C1 segment of cervical spinal cord (tissue), 14 donors: ENCODE measurements around the gene C14orf132.

Source experiments
- DNase-seq, 14 donors: peaks; one replicate each; lab custom pipeline; 2025; lab: John Stamatoyannopoulos, UW

C14orf132 gene

DNA sequence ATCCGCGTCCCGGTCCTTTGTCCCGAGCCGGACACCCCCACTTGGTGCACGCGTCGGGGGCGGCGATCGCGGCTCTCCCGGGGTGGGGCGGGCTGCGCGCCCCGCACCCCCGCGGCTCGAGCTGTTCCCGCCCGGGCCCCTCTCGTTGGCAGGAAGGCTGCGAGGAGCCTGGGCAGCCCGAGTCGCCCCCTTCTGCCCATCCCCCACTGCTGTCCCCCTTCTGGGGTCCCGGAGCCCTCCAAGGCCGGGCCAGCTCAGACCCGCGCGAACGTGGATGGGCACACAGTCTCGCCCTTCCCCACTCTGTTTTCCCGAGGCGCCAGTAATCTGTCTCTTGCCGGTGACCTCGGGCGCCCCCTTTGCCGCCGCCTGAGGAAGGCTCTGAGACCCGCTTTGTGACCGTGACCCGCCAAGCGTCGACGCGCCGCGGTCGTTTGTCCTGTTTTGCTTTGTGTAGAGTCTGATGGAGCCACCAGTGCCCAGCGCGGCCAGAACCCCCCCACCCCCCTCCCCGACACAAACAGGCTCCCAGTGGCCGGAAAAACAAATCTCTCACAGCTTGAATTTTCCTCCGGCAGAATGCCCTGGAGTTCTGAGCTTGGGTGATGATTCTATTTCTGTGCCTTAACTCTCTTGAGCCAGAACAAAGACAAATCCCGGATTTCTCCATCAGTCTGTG is 610 bp downstream of the C14orf132 start:
- peak in 11 of 14 donors; percentile 20 to 72 (median 50) for DNase-seq

- DNase-seq, result no peak
These were observed 1.7 kb downstream of the C14orf132 start for GRCh38 chr14:96040828-96041371.

DNA sequence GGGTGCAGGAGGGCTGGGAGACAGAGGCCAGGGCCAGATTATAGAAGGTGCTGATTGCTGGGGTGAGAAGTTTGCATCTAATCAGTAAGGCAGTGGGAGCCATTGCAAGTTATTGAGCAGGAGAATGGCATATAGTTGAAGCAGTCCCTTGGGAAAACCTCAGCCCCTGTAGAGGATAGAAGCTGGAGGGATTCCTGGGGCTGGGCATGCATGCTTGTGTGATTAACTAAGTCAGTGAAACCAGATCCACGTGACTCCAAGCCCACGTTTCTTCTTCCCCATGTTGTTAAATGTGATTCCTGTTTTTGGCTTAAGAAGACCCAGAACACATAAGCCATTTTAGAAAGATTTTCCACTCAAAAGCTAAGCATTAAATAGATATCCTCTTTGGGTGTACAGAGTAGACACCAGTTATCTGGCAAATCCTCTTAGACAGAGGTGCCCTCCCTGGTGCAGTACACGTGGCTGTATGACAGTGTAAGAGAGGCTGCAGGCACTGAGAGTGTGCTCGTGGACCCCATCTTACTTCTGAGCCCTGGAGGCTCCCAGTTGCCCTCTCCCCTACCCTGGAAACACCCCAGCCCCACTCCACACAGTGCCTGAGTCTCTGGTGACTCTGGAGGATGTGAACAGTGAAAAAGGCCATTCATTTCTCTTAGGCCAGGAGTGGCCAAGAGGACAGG is 3.2 kb downstream of the C14orf132 start:
- no peak for DNase-seq

GRCh38 chr14:96046630-96047029 is 7.5 kb downstream of the C14orf132 start:
- no peak for DNase-seq

- no peak for DNase-seq
These were observed 7.9 kb downstream of the C14orf132 start for GRCh38 chr14:96047101-96047500.

DNA sequence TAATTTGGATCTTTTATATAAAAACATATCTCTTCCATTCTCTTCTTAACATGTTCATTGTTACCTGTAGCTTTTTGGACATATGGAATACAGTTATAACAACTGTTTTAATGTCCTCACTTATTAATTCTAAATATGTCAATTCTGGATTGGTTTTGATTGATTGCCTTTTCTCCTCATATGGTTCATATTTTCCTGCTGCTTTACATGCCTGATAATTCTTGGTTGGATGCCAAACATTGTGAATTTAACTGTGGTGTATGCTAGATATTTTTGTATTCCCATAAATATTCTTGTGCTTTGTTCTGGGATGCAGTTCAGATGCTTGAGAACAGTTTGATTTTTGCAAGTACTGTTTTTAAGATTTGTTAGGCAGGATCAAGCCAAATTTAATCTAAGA is 10.8 kb downstream of the C14orf132 start:
- no peak for DNase-seq

DNA sequence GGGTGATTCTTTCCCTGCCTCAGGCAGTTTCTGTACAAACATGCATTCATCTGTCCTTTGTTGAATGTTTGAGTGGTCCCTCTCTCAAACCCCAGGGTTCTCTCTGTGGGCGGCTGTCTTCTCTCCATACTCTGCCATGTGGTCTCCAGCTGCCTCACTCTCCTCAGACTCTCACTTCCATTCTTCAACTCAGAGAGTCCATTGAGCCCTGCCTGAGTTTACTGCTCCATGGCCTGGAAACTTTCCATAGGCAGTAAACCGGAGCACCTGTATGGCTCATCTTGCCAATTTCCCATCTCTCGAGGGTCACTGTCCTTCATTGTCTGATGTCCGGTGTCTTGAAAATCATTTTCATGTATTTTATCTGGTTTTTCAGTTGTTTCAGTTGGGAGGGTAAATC is 11.3 kb downstream of the C14orf132 start:
- DNase-seq, result no peak

DNA sequence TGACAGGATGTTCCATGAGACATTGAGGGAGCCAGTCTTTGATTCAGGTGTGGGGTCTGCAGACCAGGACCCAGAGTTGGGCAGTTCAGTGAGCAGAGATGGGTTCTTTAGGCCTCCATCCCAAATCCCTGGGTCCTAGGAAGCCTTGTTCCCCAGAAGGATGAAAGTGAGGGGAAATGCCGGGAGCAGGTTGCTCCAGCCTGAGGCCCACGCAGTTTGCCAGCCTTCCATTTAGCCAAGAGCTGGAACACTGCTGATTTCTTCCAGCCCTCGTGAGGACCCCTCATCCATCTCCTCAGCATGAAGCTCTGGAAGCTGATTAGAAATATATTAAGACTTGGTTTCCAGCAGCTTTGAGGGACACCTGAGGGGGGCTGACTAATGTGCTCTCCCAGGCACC is 12.1 kb downstream of the C14orf132 start:
- DNase-seq, result peak in 1 of 14 donors; percentile 48

GRCh38 chr14:96051642-96052540 is 12.7 kb downstream of the C14orf132 start:
- no peak for DNase-seq

- DNase-seq, result no peak
These were observed 13.5 kb downstream of the C14orf132 start for GRCh38 chr14:96052541-96053247.

- DNase-seq, result no peak
These were observed 14.1 kb downstream of the C14orf132 start for GRCh38 chr14:96053248-96053599.

GRCh38 chr14:96053600-96054381 is 14.6 kb downstream of the C14orf132 start:
- DNase-seq, result peak in 10 of 14 donors; percentile 31 to 91 (median 66)

DNA sequence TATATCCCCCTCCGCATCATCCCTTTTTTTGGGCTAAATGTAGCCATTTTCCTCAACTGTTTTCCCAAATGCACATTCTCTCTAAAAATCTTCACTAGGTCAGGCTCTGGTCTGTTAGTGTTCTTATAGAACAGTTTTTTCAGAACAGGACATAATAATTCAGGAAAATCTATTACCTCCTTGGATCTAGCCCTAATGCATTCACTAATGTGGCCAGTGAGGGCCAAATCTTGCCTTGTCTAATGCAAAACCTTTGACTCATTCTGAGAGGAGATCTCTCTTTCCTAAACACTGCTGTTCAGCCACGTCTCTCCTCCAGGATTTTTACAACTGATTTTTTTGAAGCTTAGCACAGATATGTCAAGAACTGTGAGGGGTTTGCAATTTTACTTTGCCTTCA is 15.5 kb downstream of the C14orf132 start:
- no peak for DNase-seq

- no peak for DNase-seq
These were observed 16.0 kb downstream of the C14orf132 start for GRCh38 chr14:96055065-96055752.

- peak in 9 of 14 donors; percentile 35 to 75 (median 52) for DNase-seq
These were observed 16.8 kb downstream of the C14orf132 start for GRCh38 chr14:96055753-96056508.

GRCh38 chr14:96056509-96057422 is 17.6 kb downstream of the C14orf132 start:
- DNase-seq, result no peak

- DNase-seq, result no peak
These were observed 18.6 kb downstream of the C14orf132 start for GRCh38 chr14:96057738-96058137.

- DNase-seq, result no peak
These were observed 19.5 kb downstream of the C14orf132 start for GRCh38 chr14:96058576-96059200.
